Measurements from ENCODE around the gene HS6ST2.

DNA sequence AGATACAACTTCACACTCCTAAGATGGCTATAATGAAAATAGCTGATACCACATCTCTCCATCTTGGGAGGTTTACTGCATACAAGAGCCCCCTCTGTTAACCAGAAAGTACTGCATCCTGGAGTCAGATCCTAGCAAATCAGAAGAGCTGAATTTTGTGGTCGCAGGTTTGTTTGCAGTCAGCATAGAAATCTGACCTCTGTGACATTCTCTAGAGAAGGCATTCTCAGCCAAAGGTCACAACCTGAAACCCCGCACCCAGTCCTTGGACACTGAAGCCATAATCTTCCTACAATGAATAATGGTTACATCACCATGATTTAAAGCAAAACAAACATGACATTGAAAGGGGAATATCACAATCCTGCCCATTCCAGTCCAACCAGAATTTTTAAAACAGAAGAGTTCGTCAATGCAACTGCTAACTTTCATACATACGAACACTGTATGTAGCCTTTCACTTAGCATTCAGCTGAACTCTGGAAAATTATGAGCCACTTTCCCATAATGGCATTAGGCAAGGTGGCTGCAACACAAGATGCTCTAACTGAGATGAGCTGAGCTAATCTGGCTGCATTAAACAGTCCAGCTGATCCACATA is 17.6 kb downstream of the HS6ST2 start:
- TF ChIP-seq EZH2phosphoT487 (IDR thresholded peaks at IDR 0.05; ENCODE audit: borderline replicate concordance, low read depth, low read length) (no peak), CTCF (conservative IDR thresholded peaks at IDR 0.05; ENCODE audit: low read length) (no peak)
